NCI-H2107 (cell line): ENCODE data around the gene SYT9.

Experiments
- DNase-seq: peaks from one replicate; lab custom pipeline; 2025; lab: John Stamatoyannopoulos, UW

Gene SYT9

DNA sequence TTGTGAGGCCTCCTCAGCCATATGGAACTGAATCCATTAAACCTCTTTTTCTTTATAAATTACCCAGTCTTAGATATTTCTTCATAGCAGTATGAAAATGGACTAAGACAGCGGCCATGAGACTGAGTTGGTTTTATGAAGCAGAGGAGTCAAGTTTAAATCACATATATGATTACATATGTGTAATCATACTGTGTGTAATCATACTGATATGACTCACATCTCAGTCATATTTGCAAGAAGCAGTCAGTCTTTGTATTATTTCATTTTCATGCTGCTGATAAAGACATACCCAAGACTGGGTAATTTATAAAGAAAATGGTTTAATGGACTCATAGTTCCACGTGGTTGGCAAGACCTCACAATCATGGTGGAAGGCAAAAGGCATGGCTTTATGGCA lies 89.8 kb downstream of the SYT9 start:
- no peak for DNase-seq

- no peak for DNase-seq
Measured at GRCh38 chr11:7347611-7348431, 96.1 kb downstream of the SYT9 start.

GRCh38 chr11:7348432-7349304 lies 97.0 kb downstream of the SYT9 start:
- no peak for DNase-seq

DNA sequence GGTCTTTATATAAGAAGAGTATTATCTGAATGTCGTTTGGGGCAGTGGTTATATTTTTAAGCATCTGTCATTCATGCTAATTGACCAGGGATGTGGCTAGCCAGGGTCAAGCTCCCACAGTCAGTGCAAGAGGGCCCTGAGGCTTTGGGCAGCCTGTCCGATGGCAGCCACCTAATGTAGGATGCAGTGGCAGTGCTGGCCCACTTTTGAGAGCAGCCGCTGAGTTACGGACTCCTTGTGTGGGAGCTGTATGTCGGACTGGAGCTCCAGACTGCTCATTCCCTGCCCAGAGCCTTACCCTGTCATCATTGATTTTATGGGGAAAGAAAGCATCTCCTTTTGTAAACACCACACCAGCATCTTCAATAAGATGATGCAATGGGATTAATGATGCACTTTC lies 99.5 kb downstream of the SYT9 start:
- no peak for DNase-seq

- no peak for DNase-seq
Measured at GRCh38 chr11:7353100-7353499, 101.4 kb downstream of the SYT9 start.

GRCh38 chr11:7364660-7365059 lies 113.0 kb downstream of the SYT9 start:
- no peak for DNase-seq

DNA sequence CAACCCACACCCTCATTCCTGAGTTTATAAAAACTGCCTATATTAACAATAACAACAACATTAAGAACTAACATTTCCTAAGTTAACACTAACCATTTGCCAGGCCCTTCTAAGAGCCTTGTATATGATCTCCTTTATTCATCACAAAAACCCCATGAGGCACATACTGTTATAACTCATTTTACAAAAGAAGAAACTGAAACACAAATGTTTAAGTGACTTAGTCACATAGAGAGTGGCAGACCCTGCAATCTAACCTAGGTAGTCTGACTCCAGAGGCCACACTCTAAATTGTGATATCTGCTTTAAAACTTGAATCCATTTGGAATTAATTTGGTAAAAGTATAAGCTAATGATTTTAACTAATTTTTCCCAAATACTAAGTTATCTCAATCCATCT lies 116.1 kb downstream of the SYT9 start:
- no peak for DNase-seq

GRCh38 chr11:7376386-7376785 lies 124.7 kb downstream of the SYT9 start:
- DNase-seq, result no peak

GRCh38 chr11:7381937-7382336 lies 130.2 kb downstream of the SYT9 start:
- DNase-seq, result no peak

GRCh38 chr11:7383406-7383805 lies 131.7 kb downstream of the SYT9 start:
- DNase-seq, result no peak

- DNase-seq, result no peak
Measured at GRCh38 chr11:7384691-7385090, 133.0 kb downstream of the SYT9 start.

DNA sequence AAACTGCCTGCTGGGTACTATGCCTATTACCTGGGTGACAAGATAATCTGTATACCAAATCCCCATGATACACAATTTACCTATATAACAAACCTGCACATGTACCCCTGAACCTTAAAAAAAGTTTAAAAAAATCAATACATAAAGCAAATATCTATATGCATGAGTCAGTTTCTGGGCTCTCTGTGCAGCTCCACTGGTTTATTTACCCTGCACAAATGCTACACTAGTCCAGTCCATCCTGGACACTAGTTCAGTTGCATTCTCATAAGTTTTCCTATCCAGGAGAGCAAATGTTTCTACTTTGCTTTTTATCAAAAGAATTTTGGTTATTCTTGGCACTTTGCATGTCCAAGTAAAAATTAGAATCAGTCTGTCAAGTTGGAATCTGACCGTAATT lies 133.8 kb downstream of the SYT9 start:
- DNase-seq, result no peak

- DNase-seq, result no peak
Measured at GRCh38 chr11:7413961-7414915, 162.5 kb downstream of the SYT9 start.

DNA sequence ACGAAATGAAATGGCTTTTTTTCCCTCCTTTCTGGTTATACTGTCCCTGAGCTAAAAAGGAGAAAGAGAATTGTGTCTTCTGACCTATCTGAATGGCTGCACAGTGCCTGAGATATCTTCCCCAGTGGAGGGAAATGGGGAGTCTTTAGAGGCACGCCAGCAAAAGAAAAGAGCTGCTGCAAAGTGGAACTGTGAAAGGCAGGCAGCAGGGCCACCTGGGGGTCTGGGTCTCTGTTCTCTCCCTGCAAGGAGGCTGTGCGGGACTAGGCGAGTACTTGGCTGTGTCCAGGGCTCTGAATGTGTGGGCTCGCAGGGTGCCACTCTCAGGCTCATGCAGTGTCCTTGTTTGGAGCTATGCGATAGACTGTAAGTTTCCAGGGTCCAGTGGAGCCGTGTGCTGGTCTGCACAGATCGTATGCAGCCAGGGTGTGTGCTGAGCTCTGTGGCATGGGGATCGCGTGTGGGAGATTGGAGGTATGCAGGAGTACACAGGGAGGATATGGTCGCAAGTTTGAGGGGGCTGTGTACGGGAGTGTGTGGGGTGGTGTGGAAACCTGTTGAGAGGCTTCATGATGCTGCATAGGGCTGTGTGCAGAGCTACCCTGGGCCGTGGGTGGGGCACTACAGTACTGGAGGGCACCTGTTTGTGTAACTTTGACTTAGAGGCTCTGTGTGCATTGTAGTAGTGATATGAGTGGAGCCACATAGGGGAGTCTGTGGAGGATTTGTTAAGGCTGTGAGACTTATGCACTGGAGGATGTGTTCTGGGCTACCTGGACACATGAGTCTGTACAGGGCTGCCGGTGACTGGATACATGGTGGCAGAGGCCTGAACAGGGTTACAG lies 163.5 kb downstream of the SYT9 start:
- no peak for DNase-seq

DNA sequence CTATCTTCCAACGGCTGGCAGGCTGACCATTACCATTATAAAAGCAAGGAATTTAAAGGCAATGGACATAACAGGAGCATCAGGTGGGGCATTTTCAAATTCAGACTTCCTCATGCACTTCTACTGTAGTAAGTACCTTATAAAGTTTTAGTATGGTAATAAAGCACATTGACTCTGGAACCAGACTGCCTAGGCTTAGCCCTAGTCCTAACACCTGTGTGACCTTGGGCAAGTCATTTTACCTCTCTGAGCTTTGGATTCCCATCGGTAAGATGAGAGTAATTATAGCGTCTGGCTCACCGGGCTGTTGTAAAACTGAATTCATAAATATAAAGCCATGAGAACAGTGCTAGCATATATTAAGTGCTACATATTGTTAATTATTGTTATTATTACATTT lies 164.4 kb downstream of the SYT9 start:
- no peak for DNase-seq

GRCh38 chr11:7417328-7417727 lies 165.6 kb downstream of the SYT9 start:
- no peak for DNase-seq

GRCh38 chr11:7418061-7418460 lies 166.4 kb downstream of the SYT9 start:
- DNase-seq, result no peak

GRCh38 chr11:7418906-7419305 lies 167.2 kb downstream of the SYT9 start:
- no peak for DNase-seq

- no peak for DNase-seq
Measured at GRCh38 chr11:7421136-7421535, 169.4 kb downstream of the SYT9 start.

DNA sequence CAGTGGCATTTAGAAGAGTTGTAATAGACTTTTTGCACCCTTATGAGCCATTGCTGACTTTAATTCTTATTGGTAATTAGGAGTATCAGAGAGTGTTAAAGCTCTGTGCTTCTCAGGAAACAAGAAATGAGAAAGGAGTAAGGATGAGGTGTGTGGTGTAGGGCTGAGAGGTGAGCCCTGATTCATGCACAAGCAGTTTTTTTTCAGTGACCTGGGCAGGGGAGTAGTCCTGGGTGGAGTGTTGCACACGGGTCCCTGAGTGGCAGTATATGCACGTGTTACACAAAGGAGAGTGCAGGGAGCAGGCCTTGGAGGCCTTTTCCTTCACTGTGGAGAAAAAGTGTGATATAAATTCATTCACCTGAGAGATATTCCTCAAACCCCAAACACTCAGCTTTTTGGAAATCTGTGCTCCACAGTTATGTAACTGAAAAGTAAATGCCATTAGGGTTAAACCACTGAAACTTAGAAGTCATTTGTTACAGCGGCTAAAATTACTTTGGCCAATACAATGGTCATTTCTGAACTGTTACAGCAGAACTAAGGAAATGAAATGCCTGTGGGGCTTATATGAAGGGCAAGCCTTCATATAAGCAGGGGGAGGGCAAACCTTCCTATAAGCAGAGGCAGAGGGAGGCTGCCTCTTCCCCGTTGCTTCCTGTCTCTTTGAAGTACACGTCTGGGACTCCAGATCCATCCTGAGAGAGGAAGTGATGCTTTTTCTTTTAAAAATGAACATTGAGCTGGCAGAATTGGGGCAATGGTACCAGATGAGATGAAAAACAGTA lies 171.0 kb downstream of the SYT9 start:
- no peak for DNase-seq
